ENCODE measurements around the gene GCSAM. TPM values are rescaled to one million over a fixed set of nuclear protein-coding genes. Genes with fewer than 3 reads are reported as not detected.

Gene GCSAM
- total RNA-seq, 1 experiment from 2014 or later: not detected

GRCh38 chr3:112131111-112131510, 1.9 kb downstream of the GCSAM start:
- no CpG with 5 or more reads among the region's 3 CpGs for WGBS (ENCODE audit: extremely low coverage, insufficient read length, low lambda C conversion rate)
- no peak overlapping the region for H3T11ph ChIP-seq (ENCODE audit: low read length)
- no peaks in the 10 kb centered on the region for H3K9me3 ChIP-seq (ENCODE audit: control insufficient read depth, low read depth, low read length)
- H3K79me1 ChIP-seq (ENCODE audit: insufficient read depth, low read depth, low read length, poor library complexity, severe bottlenecking): no peaks in the 10 kb centered on the region
- H3K27me3 ChIP-seq (ENCODE audit: insufficient read depth, low read length): no peaks in the 10 kb centered on the region
- H3K23me2 ChIP-seq (ENCODE audit: insufficient read length, low read depth, low read length, poor library complexity, severe bottlenecking): no peaks in the 10 kb centered on the region
- H2BK120ac ChIP-seq (ENCODE audit: low read depth, low read length, poor library complexity, severe bottlenecking): no peak overlapping the region
- no peak overlapping the region for H3K18ac ChIP-seq (ENCODE audit: insufficient read length, low read depth, low read length)
- H2BK5ac ChIP-seq (ENCODE audit: insufficient read length, low read length): no peak overlapping the region
- no peak overlapping the region for H2BK20ac ChIP-seq (ENCODE audit: low read depth, low read length, poor library complexity, severe bottlenecking)
- H2AK5ac ChIP-seq (ENCODE audit: insufficient read length, low read length): no peak overlapping the region
- no peak overlapping the region for H3K4me2 ChIP-seq (ENCODE audit: insufficient read depth, insufficient read length, low read length)
- no peak overlapping the region for H3K4me3 Mint-ChIP-seq
- no peak overlapping the region for H4K91ac ChIP-seq (ENCODE audit: insufficient read length, low read depth, low read length)
- H3K4ac ChIP-seq (ENCODE audit: low read depth, low read length): no peak overlapping the region
- no peak for DNase-seq
- no peak overlapping the region for H2BK12ac ChIP-seq (ENCODE audit: insufficient read length, low read depth, low read length)
- H4K20me1 ChIP-seq (ENCODE audit: control insufficient read depth, insufficient read depth, insufficient read length): no peaks in the 10 kb centered on the region
- H3K9ac ChIP-seq (ENCODE audit: extremely low read depth, insufficient read length, low read length): no peak overlapping the region
- H3K4me1 Mint-ChIP-seq: peaks cover 33 to 51% of the 10 kb centered on the region in 2 experiments
- H3K27ac Mint-ChIP-seq: no peak overlapping the region
- H4K5ac ChIP-seq (ENCODE audit: insufficient read length, low read depth, low read length): no peak overlapping the region
- H3K27me3 Mint-ChIP-seq (ENCODE audit: low read depth): no peaks in the 10 kb centered on the region
- H2AFZ ChIP-seq (ENCODE audit: low read length): no peak overlapping the region
- no peak overlapping the region for H3K27ac ChIP-seq (ENCODE audit: insufficient read length, low read depth, low read length)
- no peak overlapping the region for H3K56ac ChIP-seq (ENCODE audit: insufficient read length, low read depth, low read length)
- no peaks in the 10 kb centered on the region for H3K79me2 ChIP-seq (ENCODE audit: insufficient read depth, low read length)
- H3K9me3 Mint-ChIP-seq: no peaks in the 10 kb centered on the region
- TF ChIP-seq CTCF (conservative IDR thresholded peaks at IDR 0.05): no peak
- H3K14ac ChIP-seq (ENCODE audit: insufficient read depth, low read length): no peak overlapping the region
- H3K36me3 Mint-ChIP-seq (ENCODE audit: insufficient read depth in 1 of 3, low read depth in 3 of 3): no peaks in the 10 kb centered on the region; a peak in 1 of 7 replicates
- no peak overlapping the region for H3K23ac ChIP-seq (ENCODE audit: insufficient read length, low read depth, low read length)
- H3K4me1 ChIP-seq (ENCODE audit: insufficient read depth, low read length): peaks cover 9% of the 10 kb centered on the region; the same call in 1 of the 2 replicates
- no peak overlapping the region for H2BK15ac ChIP-seq (ENCODE audit: low read depth, low read length)
- no peak overlapping the region for H4K8ac ChIP-seq (replicated peaks; ENCODE audit: insufficient read length, low read depth, low read length)
